ENCODE data around the gene BDNF.
"Not testable (repeated sequence)": the region's sequence is repeated elsewhere in the genome, so short reads cannot be mapped to it uniquely, and the experiment has no call there.

The BDNF gene

DNA sequence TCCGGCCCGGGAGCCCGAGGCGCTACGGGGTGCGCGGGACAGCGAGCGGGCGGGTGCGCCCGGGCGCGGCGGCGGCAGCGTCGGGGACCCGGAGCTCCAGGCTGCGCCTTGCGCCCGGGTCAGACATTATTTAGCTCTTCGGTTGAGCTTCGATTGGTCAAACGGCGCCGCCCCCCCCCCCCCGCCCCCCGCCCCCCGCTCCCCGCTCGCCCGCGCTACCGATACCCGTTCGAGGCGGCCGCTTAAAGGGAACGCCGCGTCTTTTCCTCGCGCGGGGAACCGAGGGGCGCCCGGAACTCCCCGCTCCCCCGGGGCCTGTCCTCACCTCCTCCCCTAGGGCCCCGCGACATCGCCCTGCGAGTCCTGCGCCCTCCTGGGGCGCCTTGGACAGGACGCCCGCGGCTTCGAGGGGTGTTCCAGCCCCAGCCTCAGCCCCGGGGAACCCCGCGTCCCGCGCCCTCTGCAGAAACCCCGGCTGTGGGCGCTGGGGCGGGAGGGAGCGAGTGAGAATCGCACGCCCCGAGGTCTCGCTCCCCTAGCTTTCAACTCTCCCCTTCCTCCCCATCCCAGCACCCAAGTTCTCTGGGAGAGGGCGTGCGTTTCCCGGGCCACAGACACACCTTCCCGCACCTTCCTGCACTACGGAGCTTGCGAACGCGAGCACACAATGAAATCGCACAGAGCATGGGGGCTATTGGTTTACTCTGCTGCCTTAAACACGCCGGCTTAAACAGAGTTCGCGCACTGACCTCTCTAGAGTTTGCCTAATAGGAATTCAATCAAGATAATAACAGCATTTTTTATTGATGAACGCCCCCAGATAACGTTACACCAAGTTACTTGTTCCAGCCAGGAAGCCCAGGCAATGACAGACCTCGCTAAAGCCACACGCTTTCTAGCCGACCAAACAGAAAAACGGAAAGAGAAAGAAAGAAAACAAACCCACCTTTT lies at the start of gene BDNF:
Gene BDNF, minus strand, starts transcription at position 105 of the 951 bp plus-strand sequence. CDS start 41,891 bp downstream, outside the sequence.
- peak; percentile 78 for DNase-seq (ENCODE audit: low read depth, low spot score)

DNA sequence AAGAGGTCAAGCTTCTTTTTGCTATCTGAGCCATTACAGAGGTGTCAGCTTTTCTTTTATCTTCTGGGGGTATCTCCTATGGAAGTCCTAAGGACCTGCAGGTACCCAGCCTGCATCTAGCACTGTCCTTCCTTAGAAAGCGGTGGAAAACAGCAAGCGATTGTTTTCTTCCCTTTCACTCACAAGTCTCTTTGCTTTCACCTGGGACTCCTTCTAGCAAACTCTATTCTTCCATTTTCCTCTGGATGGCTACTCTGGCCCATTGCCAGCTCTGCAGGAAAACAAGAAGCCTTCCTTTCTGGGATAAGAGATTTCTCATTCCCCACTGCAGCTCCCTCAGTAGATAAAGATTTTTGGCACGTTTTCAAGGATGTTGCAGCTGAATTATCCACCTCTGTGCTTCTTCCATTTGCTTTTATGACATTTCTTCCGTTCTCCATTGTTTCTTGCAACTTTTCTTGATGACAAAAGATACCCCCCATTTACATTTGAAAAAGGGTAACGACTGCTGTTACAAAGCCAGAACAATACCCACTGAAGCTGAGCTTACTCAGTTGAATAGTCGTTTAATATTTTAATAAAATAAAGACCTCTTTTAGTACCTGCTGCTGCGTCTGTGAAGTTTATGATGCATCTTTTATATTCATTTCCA lies 40.2 kb upstream of the BDNF start:
- no peak for DNase-seq (ENCODE audit: low read depth, low spot score)

DNA sequence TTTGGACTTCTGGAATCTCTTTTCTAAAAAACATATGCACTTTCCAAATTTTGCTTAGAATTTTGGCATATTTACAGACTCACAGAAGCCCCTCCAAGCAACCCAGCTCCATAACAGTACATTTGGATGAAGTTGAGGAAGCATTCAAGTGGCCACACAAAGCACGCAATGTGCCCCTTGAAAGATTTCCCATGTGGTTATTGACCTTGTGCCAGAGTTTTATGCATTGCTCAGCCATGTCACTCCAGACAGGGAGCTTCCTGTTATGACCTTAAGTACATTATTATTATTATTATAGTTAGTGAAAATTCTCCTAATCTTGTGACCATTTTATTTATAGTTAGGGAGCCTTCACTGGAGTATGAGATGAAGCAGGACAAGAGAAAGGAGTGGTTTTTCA lies 35.0 kb upstream of the BDNF start:
- peak; percentile 20 for DNase-seq (ENCODE audit: low read depth, low spot score)

DNA sequence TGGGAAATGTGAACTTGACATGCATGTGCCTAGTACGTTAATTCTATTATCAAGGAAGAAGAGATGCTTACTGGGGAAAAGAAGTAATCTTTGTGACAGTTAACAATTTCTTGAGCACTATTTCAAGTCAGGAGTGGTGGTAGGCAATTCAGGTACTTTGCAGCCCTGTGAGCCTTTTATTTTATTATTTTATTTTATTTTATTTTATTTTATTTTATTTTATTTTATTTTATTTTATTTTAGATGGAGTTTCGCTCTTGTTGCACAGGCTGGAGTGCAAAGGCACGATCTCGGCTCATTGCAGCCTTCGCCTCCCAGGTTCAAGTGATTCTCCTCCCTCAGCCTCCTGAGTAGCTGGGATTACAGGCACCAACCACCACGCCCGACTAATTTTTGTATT lies 31.5 kb upstream of the BDNF start:
- DNase-seq (ENCODE audit: low read depth, low spot score), result not testable (repeated sequence)

DNA sequence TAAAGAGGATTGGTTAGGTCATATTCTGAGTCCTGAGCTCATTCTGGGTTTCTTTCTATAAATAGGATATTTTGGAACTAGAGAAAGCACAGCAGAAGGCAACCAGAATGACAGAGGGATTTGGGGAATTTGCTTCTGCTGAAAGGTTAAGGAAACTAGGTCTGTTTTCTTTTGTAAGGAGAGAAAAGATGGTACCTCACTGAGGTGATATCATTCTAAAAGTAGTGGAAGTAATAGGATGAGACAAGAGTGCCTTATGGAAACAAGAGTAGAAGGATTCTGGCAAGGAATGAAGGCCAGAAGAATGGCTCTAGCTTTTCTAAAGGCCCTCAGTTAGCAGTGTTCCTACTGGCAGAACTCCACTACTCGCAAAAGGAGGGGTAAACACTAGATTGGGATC lies 26.7 kb upstream of the BDNF start:
- no peak for DNase-seq (ENCODE audit: low read depth, low spot score)

DNA sequence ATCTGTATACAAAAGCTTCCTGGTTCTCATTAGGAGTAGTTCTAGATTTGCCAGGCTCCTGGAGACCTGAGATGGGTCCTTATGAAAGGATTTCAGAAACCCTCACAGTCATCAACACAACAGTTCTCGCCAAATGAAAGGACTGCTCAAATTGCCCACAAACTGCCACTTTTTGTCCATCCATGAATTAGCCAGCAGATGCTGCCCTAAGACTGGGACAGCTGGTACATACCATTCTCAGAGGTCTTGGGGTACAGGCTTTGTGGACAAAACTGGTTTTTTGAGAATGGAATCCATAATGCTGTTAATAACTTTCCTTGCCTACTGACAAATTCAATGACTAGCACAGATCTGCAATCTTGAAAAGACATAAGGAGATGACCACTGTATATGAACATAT lies 23.4 kb upstream of the BDNF start:
- no peak for DNase-seq (ENCODE audit: low read depth, low spot score)

DNA sequence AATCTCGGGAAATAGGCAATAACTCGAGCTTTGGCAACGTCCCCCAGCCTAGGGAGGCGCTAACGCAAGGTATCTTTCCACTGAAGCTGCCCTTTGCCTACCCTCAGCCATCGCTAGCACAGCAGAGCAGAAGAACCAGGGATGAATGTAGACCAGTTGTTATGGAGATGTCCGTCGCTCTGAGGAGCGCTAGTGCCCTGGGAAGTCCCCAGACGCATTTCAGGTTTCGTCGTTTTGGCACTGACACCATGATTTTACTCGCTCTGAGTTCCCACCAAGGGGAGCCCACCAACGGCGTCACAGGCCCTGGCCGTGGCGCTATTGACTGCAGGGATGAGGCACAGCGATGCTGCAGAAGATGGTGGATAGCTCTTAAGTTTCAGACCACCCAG lies 22.7 kb upstream of the BDNF start:
- DNase-seq (ENCODE audit: low read depth, low spot score), result peak; percentile 44

DNA sequence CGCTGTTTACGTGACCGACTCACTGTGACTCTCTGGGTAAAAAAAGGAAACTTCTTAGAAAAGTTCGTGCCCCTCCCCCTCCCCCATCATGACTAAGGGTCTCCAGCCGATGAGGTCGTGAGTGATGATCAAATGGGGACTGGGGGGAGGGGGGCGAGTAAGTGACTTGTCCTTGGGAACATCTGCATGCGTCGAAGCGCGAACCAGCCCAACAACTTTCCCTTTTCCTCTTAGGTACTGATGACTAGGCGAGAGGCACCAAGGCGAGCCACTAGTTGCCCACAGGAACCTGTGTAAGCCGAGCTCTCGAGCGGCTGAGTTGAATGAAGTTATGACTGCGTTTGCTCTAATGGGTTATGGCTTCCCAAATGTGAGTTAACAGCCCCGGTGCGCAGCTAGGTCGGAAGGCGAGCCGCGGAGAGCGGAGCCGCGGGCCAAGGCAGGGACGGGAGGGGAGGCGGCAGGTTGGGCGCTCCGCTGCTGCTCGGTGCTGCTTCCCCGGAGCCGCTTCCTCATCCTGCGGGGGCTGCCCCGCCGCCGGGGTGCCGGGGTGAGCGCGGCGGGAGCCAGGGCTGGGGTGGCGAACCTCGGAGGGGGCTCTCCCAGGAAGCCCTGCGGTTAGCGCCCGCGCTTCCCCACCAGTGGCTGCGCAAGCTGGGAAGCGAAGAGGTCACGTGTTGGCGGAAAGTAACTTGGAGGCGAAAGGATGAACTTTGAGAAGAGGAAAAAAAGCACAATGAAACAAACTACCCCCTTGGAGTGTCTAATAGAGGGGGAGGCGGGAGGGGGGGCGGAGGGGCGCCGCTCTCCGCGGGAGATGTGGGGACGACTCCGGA lies 22.1 kb upstream of the BDNF start:
- peak; percentile 71 for DNase-seq (ENCODE audit: low read depth, low spot score)

DNA sequence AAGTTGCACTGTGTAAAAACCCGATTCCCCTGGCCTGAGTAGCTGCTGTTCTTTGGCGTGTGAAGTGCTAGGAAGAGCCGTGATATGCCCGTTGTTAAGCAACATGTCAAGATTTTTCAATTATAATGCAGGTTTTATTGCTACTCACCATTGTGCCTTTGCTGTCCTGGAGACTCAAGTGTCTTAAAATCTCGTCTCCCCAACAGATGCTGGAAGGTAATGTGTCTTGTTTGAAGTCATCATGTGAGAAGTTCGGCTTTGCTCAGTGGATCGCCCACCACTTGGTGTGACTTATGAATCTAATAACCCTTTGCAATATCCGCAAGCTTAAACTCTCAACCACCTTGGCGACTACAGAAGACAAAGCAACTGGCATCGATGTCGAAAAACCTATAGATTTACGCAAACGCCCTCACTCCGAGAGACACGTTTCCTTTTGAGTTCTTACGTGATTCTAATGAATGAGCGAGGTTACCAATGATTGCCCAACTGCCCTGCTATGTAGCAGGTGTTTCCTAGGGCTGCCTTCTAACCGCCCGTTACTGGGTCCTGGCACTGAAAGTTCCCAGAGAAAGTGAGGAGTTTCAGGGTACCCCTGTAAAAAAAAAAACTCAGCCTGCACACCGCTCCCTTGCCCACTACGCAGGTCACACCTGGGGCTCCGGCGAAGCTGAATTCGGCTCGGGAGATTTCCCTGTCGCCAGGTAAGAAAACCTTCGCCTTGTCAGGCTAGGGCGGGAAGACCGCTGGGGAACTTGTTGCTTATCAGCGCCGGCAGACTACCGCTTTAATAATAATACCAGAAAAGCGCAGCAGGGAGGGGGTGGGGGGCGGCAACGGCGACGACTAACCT lies 21.2 kb upstream of the BDNF start:
- no peak for DNase-seq (ENCODE audit: low read depth, low spot score)

DNA sequence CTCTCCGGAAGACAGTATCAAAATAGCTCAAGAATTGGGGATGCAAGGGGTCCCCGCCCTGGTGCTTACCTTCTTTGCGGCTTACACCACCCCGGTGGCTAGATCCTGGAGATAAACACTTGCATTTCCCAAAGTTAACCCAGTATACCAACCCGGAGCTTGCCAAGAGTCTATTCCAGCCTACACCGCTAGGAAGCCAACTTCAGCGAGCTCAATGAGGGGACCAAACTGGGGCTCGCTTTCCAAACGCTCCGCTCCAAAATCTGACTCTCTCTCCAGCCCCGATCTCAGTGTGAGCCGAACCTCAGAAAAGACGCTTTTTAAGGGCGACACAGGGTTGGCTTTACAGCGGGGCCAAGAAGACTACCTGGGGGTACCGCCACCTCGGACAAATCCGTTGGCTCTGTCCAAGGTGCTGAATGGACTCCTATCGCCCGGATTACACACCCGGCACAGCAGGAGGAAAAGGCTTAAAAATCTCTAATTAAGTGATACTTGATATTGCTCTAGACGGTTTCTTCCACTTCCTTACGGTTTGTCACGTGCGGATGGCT lies 20.1 kb upstream of the BDNF start:
- DNase-seq (ENCODE audit: low read depth, low spot score), result peak; percentile 84

DNA sequence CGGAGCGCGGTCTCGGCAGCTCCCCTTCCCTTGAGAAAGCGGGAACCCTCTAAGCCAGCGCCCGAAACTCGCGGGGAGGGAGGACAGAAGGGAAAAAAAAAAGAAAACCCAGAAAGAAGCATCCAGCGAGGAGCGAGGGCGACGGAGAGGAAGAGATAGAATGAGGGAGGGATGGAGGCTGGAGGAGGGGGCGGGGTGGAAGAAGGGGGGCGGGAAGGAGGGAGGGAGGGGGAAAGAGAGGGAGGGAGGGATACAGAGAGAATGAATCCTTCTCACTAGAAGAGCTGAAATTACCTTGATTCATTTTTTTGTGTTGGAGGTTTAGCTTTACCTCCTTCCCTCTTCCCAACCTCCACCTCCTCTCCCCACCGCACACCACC lies 19.3 kb upstream of the BDNF start:
- DNase-seq (ENCODE audit: low read depth, low spot score), result no peak

DNA sequence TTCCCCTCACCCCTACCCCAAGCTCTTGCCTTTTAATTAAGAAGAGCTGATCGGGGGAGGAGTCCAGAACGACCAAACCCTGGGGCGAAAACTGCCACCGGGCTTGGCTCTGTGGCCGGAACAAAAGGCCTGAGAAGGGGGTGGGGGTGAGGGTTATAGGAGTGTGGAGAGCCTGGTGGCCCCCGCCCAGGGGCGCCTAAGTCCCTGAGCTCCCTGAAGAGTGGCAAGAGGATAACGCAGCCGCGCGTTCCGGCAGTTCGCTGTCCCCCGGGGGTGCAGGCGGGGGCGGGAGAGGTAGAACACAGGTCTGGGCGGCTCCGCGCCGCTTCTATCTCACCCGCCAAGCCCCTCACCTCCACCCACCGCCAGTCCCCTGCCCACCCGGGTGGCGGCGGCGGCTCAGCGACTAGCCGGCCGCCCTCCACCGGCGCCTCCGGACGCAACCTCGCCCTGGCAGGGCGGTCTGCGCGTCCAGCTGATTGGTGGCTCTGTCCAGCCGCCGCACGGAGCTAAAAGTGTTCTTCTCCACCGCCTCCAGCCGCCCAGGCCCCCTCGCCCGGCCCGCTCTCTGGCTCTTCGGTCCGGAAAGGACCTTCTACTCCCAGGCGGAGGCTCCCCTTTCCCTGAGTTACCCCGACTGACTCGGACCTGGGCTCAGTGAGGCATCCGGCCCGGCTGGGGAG lies 18.7 kb upstream of the BDNF start:
- peak; percentile 87 for DNase-seq (ENCODE audit: low read depth, low spot score)

DNA sequence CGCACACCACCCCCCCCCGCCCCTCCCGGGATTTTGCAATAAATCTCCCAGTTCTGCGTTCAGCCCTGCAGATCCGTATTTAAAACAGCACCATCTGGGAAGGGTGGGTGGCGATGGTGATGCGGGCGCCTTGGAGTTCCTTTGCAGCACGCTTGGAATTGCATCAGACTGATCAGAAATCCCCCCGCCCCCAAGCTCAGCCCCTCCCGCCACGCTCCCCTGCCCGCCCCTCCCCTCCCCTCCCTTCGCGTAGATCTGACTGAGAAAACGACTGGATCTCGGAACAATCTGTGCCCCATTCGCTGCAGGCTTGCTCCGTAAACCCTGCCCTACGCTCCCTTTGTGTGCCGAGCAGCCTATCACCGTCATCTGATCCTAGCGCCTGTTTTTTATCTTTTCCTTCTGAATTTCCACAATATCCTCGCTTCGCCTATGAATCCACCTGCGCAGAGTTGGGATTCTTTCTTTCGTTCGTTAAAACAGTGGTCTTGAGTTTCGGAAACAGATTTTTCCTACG lies 18.1 kb upstream of the BDNF start:
- peak; percentile 91 for DNase-seq (ENCODE audit: low read depth, low spot score)

DNA sequence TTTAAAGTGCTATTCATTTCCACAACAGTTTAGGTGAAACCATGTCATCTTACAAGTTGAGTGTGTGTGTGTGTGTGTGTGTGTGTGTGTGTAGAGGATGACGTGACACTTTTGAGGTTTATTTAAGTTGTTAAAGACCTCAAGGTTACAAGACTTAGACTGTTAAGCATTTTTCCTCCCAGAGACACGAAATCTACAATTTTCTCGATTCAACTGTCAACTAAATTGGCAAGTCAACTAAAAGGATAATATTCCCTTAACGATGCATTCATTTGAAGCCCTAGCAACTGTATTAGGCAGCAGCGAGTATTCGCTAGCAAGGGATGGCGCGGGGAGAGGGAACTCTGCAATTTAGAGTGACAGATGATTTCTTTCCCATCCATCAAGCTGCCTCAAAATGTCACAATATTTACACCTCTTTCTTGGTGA lies 17.6 kb upstream of the BDNF start:
- DNase-seq (ENCODE audit: low read depth, low spot score), result peak; percentile 52

DNA sequence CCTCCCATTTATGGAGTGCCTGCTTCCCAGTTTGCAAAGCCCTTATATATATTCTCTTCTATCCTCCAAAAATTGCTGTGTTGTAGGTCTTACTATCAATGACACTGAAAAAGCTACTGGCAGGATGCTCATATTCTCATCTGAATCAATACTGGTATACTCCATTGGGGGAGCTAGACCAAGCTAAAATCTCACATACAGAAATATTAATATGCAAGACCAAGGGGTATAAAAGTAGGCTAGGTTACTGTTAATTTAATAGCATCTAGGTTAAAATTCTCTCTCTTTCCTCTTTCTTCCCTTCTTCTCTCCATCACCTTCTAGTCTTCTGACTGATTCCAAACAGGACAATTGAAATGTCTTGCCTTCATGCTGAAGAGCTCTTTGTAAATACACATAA lies 17.1 kb upstream of the BDNF start:
- DNase-seq (ENCODE audit: low read depth, low spot score), result no peak

DNA sequence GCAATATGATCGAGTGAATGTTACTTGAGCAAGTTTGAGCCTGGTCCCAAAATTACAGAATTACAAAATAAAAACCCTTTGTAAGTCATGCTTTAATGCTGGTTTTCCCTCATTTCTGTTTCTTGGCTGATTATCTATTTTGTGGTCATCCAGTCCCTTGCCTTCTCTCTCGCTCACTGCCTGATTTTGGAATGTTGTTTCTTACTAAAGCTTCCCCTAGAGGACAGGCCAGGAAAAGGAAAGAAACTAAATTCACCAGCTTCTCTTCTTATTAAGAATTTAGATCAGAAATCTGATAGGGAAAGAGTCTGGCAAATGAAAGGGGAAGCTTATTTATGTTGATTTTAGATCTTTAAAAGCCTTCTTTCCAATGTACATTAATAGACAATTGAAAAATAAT lies 16.6 kb upstream of the BDNF start:
- peak; percentile 61 for DNase-seq (ENCODE audit: low read depth, low spot score)

DNA sequence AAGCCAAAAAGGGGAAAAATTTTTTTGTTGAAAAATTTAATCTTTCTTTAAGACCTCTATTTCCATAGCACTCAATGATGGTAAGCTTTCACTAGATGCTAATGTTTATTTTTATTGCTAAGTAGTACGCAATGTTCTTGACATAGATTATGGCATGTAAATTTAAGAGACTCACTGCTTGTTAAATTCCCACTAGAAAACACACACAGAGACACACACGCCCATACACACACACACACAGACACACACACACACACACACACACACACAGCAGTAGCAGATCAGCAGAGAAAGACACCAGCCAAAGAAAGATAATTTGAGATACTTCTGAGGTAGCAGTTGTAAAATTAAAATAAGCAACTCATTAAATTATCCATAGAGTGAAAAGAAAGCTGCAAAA lies 16.0 kb upstream of the BDNF start:
- no peak for DNase-seq (ENCODE audit: low read depth, low spot score)

DNA sequence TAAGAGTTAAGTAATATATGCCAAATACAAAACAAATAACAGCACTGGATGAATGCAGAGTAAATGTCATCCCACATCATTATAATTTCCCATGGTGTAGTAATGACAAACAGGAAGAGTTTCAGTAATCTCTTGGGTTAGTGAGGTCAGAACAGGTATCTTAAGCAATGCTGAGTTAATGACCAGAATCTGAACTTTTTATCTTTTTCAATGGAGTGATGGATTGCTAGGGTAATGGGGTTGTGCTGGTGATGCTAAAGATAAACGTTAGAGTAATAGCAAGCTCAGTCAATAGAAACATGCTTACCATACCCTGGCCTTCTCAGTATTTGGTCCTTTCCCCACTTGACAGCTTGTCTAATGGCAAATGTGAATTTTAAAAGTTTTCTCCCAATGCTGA lies 11.5 kb upstream of the BDNF start:
- DNase-seq (ENCODE audit: low read depth, low spot score), result no peak

DNA sequence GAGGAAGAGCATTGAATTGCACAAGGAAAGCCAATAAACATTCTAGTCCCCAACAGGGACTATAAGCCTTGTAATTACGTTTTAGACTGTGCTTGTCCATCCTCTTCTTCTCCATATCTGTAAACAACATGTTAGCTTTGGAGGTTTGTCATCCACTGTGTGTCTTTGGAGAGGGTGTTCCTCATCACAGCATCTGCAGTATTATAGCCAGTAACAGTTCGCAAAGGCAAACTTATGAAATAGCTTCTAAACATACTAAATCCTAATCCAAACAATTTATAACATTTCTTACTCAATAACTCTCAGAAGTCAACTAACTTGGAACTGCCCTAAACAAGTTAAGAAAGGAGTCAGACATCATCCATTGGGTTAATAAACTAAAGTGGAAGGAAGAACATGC lies 10.3 kb upstream of the BDNF start:
- DNase-seq (ENCODE audit: low read depth, low spot score), result no peak

DNA sequence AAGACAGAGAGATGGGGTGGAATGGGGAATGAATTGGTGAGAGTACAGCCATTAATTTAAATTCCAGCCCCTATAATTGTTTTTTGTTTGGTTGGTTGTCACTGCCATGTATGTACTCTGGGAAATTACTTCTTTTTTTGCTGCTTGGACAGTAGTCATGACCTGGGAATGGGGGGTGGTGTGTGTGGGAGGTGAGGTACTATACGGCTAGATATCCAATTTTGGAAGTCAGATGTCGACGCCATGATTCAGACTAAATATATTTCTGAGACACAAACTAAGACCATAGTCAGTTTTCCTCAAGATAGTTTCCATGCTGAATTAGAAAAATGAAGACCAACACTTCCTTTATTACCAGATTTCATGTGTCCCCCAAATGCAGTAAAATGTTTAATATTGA lies 7.4 kb upstream of the BDNF start:
- no peak for DNase-seq (ENCODE audit: low read depth, low spot score)

Data from astrocyte of the hippocampus (primary cell).